Vagina (tissue), 2 donors: ENCODE results near the gene AHI1. TPM values are rescaled to one million over a fixed set of nuclear protein-coding genes. Genes with fewer than 3 reads are reported as not detected.

Experiments
- DNase-seq, 2 donors: peaks; one replicate each; pipeline ENCODE4 v3.0.0-alpha.2; 2017; ENCODE audit errors: extremely low spot score in 2 of 2
- H3K27ac ChIP-seq: fragments of 200-600 bp; sonication (generic); one replicate; pipeline ENCODE4 v1.5.1; 2019
- H3K27me3 ChIP-seq: fragments of 200-600 bp; sonication (generic); one replicate; pipeline ENCODE4 v1.5.1; 2019
- H3K36me3 ChIP-seq, 2 donors: fragments of 200-600 bp; sonication (generic); one replicate each; pipeline ENCODE4 v1.5.1; 2017 to 2019
- H3K4me1 ChIP-seq: fragments of 200-600 bp; sonication (generic); one replicate; pipeline ENCODE4 v1.5.1; 2019
- H3K4me3 ChIP-seq, 2 donors: fragments of 200-600 bp; sonication (generic); 1 replicate in 1 of 2; 2 replicates in 1 of 2; pipeline ENCODE4 v1.5.1; 2016 to 2019
- H3K9me3 ChIP-seq: fragments of 200-600 bp; sonication (generic); one replicate; pipeline ENCODE4 v1.5.1; 2019
- POLR2A ChIP-seq, 2 donors: fragments of 450-650 bp; IDR thresholded peaks; one replicate each; pipeline ENCODE4 v1.6.1; 2017; ENCODE audit warnings: antibody characterized with exemption in 2 of 2, mild to moderate bottlenecking in 2 of 2, moderate library complexity in 2 of 2
- POLR2AphosphoS5 ChIP-seq, 2 donors: sonication (generic); formaldehyde crosslinking; IDR thresholded peaks; one replicate each; pipeline ENCODE4 v1.9.0; 2017; ENCODE audit warnings: antibody characterized with exemption in 2 of 2, mild to moderate bottlenecking in 2 of 2, low read depth in 1 of 2; ENCODE audit not compliant: insufficient read depth in 1 of 2
- intact Hi-C: fragments of 100-400 bp; cut with DNase I; formaldehyde crosslinking; loops from one replicate; pipeline ENCODE4 v1.15.1; 2023
- total RNA-seq: library from RNA; depleted of rRNA; stranded (reverse); fragments of >200 nt; gene quantifications from one replicate; pipeline ENCODE4 v1.2.3, GENCODE V29; 2016
- TF ChIP-seq, protein P1 (sequence below), 3 experiments: fragments of 450-650 bp in 2 of 3; fragments of 200-600 bp in 1 of 3; sonication (generic) in 1 of 3; IDR thresholded peaks; one replicate each; pipeline ENCODE4 v1.5.1; 2017 to 2019; ENCODE audit warnings: antibody characterized with exemption in 3 of 3, mild to moderate bottlenecking in 2 of 3, moderate library complexity in 2 of 3

Gene AHI1
- total RNA-seq, 1 donor from 2014 or later, result 28.7 TPM

DNA sequence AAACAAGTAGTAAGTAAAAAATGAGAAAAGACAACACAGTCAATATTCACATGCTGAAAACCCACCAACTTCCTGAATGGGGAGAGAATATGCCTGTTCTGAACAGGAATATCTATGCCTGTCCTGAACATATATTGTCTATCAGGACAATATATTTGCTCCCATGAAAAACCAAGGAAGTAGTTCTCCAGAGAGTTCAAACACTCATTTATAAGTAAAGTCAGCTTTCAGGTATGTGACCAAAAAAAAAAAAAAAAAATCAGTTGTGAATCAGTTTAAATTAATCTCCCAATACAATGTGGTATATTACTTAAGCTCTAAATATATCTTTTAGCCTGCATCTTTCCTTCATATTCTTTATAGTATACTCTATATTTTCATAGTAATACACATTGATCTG is 197.0 kb downstream of the AHI1 start:
- Histone ChIP-seq H3K4me3 (no peak overlapping the region), H3K27me3 (no peaks in the 10 kb centered on the region), H3K36me3 (peaks cover 0 to 4% of the 10 kb centered on the region in 2 donors), H3K27ac (no peak overlapping the region), H3K9me3 (no peaks in the 10 kb centered on the region), H3K4me1 (no peaks in the 10 kb centered on the region)
- intact Hi-C loops, result no loop called here
- TF ChIP-seq POLR2AphosphoS5 (IDR thresholded peaks at IDR 0.05; ENCODE audit: insufficient read depth in 1 of 2, low read depth in 1 of 2) (no peak), POLR2A (IDR thresholded peaks at IDR 0.05) (no peak)
- TF ChIP-seq, protein P1, sequence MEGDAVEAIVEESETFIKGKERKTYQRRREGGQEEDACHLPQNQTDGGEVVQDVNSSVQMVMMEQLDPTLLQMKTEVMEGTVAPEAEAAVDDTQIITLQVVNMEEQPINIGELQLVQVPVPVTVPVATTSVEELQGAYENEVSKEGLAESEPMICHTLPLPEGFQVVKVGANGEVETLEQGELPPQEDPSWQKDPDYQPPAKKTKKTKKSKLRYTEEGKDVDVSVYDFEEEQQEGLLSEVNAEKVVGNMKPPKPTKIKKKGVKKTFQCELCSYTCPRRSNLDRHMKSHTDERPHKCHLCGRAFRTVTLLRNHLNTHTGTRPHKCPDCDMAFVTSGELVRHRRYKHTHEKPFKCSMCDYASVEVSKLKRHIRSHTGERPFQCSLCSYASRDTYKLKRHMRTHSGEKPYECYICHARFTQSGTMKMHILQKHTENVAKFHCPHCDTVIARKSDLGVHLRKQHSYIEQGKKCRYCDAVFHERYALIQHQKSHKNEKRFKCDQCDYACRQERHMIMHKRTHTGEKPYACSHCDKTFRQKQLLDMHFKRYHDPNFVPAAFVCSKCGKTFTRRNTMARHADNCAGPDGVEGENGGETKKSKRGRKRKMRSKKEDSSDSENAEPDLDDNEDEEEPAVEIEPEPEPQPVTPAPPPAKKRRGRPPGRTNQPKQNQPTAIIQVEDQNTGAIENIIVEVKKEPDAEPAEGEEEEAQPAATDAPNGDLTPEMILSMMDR (IDR thresholded peaks at IDR 0.05), result no peak
- no peak for DNase-seq

DNA sequence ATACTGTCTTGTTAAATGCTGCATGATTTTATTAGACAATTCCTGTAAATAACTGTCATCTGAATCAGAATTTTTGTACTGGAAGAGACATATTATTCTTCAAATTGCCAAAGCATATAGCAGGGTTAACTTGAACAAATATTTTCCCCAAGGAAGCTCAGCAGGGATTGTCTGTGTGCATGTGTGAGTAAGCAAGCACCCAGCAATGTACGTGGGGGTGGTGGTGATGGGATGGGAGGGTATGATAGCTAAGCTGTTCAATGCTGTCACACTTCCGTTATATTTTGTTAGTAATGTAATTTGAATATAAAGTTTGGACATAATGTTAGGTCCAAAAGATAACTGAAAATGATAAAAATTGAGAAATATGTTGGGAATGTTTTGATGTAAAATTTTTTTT is 198.3 kb downstream of the AHI1 start:
- H3K27me3 ChIP-seq, result no peaks in the 10 kb centered on the region
- no peaks in the 10 kb centered on the region for H3K9me3 ChIP-seq
- H3K36me3 ChIP-seq, result peaks cover 0 to 3% of the 10 kb centered on the region in 2 donors
- H3K4me3 ChIP-seq, result no peak overlapping the region
- no peaks in the 10 kb centered on the region for H3K4me1 ChIP-seq
- DNase-seq, result no peak
- H3K27ac ChIP-seq, result no peak overlapping the region
- no peak for TF ChIP-seq POLR2AphosphoS5 (IDR thresholded peaks at IDR 0.05; ENCODE audit: insufficient read depth in 1 of 2, low read depth in 1 of 2)
- TF ChIP-seq, protein P1 (IDR thresholded peaks at IDR 0.05), result no peak
- no peak for TF ChIP-seq POLR2A (IDR thresholded peaks at IDR 0.05)
- intact Hi-C loops, result no loop called here

DNA sequence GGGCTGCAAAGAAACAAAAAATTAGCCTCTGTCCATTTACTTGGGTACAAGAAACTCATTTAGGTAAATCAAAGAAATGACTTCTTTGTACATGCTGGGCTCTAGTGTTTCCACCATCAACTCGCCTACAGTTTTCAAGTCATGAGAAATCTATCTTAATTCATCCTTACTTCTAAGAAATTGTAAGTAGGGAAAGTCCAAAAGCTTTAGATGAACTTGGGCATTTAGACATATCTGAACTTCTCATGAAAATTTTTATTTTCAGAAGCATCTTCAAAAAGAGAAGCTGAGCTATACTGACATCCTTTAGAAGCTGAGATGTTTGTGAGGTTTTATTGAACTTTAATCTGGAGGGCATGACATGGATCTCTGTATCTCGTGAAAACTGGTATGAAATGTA is 199.1 kb downstream of the AHI1 start:
- no peak for TF ChIP-seq POLR2A (IDR thresholded peaks at IDR 0.05)
- no peak for TF ChIP-seq POLR2AphosphoS5 (IDR thresholded peaks at IDR 0.05; ENCODE audit: insufficient read depth in 1 of 2, low read depth in 1 of 2)
- TF ChIP-seq, protein P1 (IDR thresholded peaks at IDR 0.05), result no peak
- intact Hi-C loops, result no loop called here
- Histone ChIP-seq H3K36me3 (no peaks in the 10 kb centered on the region), H3K4me1 (no peaks in the 10 kb centered on the region), H3K27ac (no peak overlapping the region), H3K4me3 (no peak overlapping the region), H3K9me3 (no peaks in the 10 kb centered on the region), H3K27me3 (no peaks in the 10 kb centered on the region)
- no peak for DNase-seq

DNA sequence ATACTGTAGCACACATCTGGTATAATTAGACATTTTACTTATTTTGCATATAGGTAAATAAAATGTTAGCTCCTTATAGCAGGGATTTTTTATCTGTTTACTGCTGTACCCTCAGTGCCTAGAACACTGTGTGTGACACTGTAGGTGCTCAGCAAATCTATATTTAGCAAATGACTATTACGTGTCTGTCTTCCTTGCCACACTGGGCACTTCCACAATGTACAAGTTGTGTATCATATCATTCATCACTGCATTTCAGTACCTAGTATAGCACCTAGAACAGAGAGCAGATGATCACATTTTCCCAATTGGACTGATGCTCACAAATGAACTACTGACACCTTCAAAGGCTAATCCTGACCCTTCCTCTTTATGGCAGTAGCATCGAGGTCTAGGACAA is 200.8 kb downstream of the AHI1 start:
- no peak overlapping the region for H3K4me3 ChIP-seq
- no peak for TF ChIP-seq POLR2AphosphoS5 (IDR thresholded peaks at IDR 0.05; ENCODE audit: insufficient read depth in 1 of 2, low read depth in 1 of 2)
- no peak for TF ChIP-seq POLR2A (IDR thresholded peaks at IDR 0.05)
- TF ChIP-seq, protein P1 (IDR thresholded peaks at IDR 0.05), result no peak
- no peak for DNase-seq
- intact Hi-C loops, result no loop called here
- H3K36me3 ChIP-seq, result no peaks in the 10 kb centered on the region
- H3K4me1 ChIP-seq, result no peaks in the 10 kb centered on the region
- no peaks in the 10 kb centered on the region for H3K27me3 ChIP-seq
- no peak overlapping the region for H3K27ac ChIP-seq
- H3K9me3 ChIP-seq, result no peaks in the 10 kb centered on the region

DNA sequence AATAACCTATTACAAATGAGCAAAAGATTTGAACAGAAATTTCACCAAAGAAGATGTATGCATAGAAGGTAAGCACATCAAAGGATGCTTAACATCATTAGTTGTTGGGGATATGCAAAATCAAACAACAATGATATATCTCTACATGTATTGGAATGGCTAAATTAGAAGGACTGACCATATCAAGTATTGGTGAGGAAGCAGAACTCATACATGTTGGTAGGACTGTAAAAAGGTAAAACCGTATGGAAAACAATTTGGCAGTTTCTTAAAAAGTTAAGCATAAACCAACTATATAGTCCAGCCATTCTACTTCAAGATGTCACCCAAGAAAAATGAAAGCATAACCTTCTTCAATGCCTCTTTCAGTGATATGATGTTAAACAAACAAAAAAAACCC is 202.5 kb downstream of the AHI1 start:
- Histone ChIP-seq H3K4me1 (no peaks in the 10 kb centered on the region), H3K27me3 (no peaks in the 10 kb centered on the region), H3K4me3 (no peak overlapping the region), H3K36me3 (no peaks in the 10 kb centered on the region), H3K9me3 (no peaks in the 10 kb centered on the region), H3K27ac (no peak overlapping the region)
- TF ChIP-seq, protein P1 (IDR thresholded peaks at IDR 0.05), result no peak
- TF ChIP-seq POLR2A (IDR thresholded peaks at IDR 0.05) (no peak), POLR2AphosphoS5 (IDR thresholded peaks at IDR 0.05; ENCODE audit: insufficient read depth in 1 of 2, low read depth in 1 of 2) (no peak)
- intact Hi-C loops, result no loop called here
- no peak for DNase-seq
